ENCODE data around the gene TGM2.

Gene TGM2

GRCh38 chr20:38129893-38130609 lies 35.0 kb downstream of the TGM2 start:
- no peak for FAIRE-seq

- FAIRE-seq: no peak
These were observed 35.7 kb downstream of the TGM2 start for GRCh38 chr20:38129248-38129865.

GRCh38 chr20:38128691-38129090 lies 36.4 kb downstream of the TGM2 start:
- FAIRE-seq: no peak

- FAIRE-seq: no peak
These were observed 37.0 kb downstream of the TGM2 start for GRCh38 chr20:38127920-38128528.

GRCh38 chr20:38126932-38127621 lies 38.0 kb downstream of the TGM2 start:
- no peak for FAIRE-seq

GRCh38 chr20:38126146-38126921 lies 38.7 kb downstream of the TGM2 start:
- FAIRE-seq: no peak

GRCh38 chr20:38125157-38126056 lies 39.7 kb downstream of the TGM2 start:
- no peak for FAIRE-seq

- no peak for FAIRE-seq
These were observed 42.0 kb downstream of the TGM2 start for GRCh38 chr20:38123021-38123587.

GRCh38 chr20:38121741-38122140 lies 43.3 kb downstream of the TGM2 start:
- FAIRE-seq: no peak

- no peak for FAIRE-seq
These were observed 44.5 kb downstream of the TGM2 start for GRCh38 chr20:38120625-38120988.

- no peak for FAIRE-seq
These were observed 45.6 kb downstream of the TGM2 start for GRCh38 chr20:38119446-38119845.

GRCh38 chr20:38117635-38118034 lies 47.4 kb downstream of the TGM2 start:
- no peak for FAIRE-seq

GRCh38 chr20:38117205-38117604 lies 47.9 kb downstream of the TGM2 start:
- no peak for FAIRE-seq

GRCh38 chr20:38116409-38117165 lies 48.5 kb downstream of the TGM2 start:
- no peak for FAIRE-seq

GRCh38 chr20:38115896-38116295 lies 49.2 kb downstream of the TGM2 start:
- no peak for FAIRE-seq

- no peak for FAIRE-seq
These were observed 49.9 kb downstream of the TGM2 start for GRCh38 chr20:38115205-38115604.

GRCh38 chr20:38114353-38114791 lies 50.7 kb downstream of the TGM2 start:
- FAIRE-seq: no peak

GRCh38 chr20:38113401-38114325 lies 51.4 kb downstream of the TGM2 start:
- FAIRE-seq: no peak

GRCh38 chr20:38112930-38113294 lies 52.2 kb downstream of the TGM2 start:
- no peak for FAIRE-seq
